Measurements from ENCODE around the gene C17orf107. TPM values are rescaled to one million over a fixed set of nuclear protein-coding genes. Genes with fewer than 3 reads are reported as not detected.
"Not testable (repeated sequence)": the region's sequence is repeated elsewhere in the genome, so short reads cannot be mapped to it uniquely, and the experiment has no call there.

Gene C17orf107
- polyA plus RNA-seq (ENCODE audit: insufficient read length in 3 of 3) = 1 to 10 TPM; 1.6 to 2.1 (median 1.8) TPM
- long read RNA-seq, donor 1 = 0 reads
- long read RNA-seq, donor 2, partial matches to known transcripts = 0 of 1 reads
- long read RNA-seq, donor 2, other reads (novel, unspliced or antisense) = 0 of 1 reads
- long read RNA-seq, donor 3 = 0 reads
- long read RNA-seq, donor 4, partial matches to known transcripts = 0 of 1 reads
- long read RNA-seq, donor 4, other reads (novel, unspliced or antisense) = 0 of 1 reads
- long read RNA-seq, donor 5 = 0 reads
- long read RNA-seq, donor 6, partial matches to known transcripts = 0 of 2 reads
- long read RNA-seq, donor 6, other reads (novel, unspliced or antisense) = 0 of 2 reads
- long read RNA-seq, donor 7 = 0 reads
- long read RNA-seq, donor 8 = 0 reads
- long read RNA-seq, donor 9, partial matches to known transcripts = 0 of 1 reads
- long read RNA-seq, donor 9, other reads (novel, unspliced or antisense) = 0 of 1 reads
- long read RNA-seq, donor 10 = 0 reads
- long read RNA-seq, donor 11 = 0 reads
- long read RNA-seq, donor 12, partial matches to known transcripts = 0 of 1 reads
- long read RNA-seq, donor 12, other reads (novel, unspliced or antisense) = 0 of 1 reads
- long read RNA-seq, donor 13, partial matches to known transcripts = 0 of 1 reads
- long read RNA-seq, donor 13, other reads (novel, unspliced or antisense) = 0 of 1 reads
- long read RNA-seq, donor 14 = 0 reads
- long read RNA-seq, donor 15 = 0 reads
- long read RNA-seq, donor 16 = 0 reads

DNA sequence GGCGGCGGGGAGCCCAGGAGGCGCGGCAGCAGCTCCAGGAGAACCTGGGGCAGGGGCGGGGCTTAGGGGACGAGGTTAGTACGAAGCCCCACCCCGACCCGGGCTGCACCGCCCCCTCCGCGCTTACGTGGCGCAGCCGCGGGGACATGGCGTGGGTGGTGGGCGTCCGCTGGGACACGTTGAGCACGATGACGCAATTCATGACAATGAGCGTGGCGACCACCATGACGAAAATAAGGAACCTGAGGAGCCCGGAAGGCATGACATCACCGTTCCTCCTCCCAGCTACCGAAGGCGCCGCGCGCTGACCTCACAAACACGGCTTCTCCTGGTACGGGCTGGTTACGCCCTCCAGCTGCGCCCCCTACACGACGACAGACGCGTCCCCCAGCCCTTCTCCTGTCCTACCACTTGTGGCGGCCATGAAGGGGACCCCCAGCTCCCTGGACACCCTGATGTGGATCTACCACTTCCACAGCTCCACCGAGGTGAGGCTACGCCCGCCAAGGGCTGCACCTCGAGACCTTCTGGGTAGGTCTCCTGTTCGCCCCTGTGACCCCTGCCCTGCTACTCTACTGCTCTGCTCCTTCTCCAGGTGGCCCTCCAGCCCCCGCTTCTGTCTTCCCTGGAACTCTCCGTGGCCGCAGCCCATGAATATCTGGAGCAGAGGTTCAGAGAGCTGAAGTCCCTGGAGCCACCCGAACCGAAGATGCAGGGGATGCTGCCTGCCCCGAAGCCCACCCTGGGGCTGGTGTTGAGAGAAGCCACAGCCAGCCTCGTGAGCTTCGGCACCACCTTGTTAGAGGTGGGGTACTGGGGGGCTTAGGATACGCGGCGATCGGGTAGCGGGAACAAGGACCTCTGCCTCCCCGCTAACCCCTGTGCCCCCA is at the start of gene C17orf107:
C17orf107 (plus strand) TSS at position 196 of the 890 bp plus-strand sequence; CDS start at position 423, 227 bp downstream.
- peak; percentile 77 for DNase-seq

DNA sequence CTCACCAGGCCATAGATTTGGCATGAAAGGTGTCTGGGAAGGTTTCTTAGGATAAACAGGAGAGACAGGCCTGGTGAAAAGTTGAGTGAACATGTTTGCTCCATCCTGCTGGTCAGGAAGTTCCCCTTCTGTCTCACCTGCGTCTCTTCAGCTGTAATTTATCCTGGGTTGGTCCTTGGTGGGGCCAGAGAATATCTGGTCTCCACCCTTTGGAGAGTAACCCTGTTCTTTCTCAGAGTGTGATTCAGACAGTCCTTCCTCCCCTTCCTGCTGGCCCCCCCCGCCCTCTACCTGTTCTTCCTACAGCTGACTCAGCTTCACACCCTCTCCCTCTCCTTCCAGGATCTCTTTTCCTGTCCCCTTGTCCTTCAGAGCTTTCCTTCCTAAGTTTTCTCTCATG is 49.1 kb upstream of the C17orf107 start:
- no peak for DNase-seq

DNA sequence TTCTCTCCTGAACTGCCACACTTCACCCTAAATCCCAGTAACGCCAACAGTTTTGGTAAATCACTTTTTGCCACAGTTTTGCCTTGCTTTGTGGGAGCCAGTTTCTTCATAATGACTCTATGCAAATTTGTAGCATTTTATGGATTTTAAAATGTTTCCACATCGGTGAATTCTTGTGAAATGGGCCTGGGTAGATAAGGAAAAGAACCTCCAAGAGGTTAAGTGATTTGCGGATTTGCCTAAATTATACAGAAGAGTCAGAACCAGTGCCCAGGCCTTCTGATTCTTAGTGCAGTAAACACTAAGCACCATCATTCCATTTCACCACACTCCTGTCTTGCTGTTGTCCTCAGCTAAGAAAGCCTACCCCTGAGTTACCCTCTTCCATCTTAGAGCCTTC is 48.3 kb upstream of the C17orf107 start:
- no peak for DNase-seq

DNA sequence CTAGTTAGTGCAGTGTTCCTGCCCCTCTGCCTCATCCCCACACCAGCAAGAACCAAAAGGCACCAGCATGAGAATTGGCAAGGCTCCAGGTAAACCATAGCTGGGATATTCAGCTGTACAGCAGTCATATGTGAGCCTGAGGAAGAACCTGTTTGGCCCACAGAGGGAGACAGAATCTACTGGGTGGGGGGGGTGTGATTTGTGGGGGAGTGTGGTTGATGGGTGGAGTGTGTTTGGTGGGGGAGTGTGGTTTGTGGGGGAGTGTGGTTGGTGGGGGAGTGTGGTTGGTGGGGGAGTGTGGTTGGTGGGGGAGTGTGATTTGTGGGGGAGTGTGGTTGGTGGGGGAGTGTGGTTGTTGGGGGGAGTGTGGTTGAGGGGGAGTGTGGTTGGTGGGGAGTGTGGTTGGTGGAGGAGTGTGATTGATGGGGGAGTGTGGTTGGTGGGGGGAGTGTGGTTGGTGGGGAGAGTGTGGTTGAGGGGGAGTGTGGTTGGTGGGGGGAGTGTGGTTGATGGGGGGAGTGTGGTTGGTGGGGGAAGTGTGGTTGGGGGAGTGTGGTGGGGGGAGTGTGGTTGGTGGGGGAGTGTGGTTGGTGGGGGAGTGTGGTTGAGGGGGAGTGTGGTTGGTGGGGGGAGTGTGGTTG is 46.6 kb upstream of the C17orf107 start:
- DNase-seq = no peak

DNA sequence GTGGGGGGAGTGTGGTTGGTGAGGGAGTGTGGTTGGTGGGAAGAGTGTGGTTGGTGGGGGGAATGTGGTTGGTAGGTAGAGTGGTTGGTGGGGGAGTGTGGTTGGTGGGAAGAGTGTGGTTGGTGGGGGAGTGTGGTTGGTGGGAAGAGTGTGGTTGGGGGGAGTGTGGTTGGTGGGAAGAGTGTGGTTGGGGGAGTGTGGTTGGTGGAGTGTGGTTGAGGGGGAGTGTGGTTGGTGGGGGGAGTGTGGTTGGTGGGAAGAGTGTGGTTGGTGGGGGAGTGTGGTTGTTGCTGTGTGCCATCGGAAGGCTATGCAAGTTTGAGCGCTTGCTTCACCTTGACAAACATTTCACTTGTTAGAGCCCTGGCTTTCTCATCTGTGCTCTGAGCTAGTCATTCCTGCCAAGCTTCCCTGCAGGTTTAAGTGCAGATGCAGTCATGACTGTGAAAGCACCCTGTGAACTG is 46.1 kb upstream of the C17orf107 start:
- no peak for DNase-seq

DNA sequence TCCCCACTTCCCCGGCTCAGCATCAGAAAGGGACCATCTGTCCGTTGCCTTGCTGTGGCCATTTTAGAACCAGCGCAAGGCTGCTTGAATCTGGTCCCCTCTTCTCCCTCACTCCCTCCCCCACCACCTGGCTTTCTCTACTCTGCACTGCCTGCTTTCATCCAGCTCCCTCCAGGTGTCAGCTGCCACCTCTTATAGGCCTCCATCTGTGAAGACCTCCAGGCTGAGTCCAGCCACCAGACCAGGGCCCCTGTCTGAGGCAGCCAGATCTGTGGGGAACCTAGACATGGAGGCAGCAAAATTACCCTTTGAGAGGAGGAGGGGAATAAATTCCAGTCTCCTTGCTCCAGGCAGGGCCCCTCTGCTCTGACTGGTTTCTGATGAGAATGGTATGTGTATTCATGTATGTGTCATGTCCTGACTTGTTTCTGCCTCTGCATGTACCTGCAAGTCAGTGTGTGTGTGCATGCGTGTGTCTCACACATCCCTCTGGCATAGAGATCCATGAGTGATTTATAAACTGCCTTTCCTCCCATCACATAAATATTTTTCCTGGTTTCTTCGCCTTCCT is 45.1 kb upstream of the C17orf107 start:
- DNase-seq = no peak

DNA sequence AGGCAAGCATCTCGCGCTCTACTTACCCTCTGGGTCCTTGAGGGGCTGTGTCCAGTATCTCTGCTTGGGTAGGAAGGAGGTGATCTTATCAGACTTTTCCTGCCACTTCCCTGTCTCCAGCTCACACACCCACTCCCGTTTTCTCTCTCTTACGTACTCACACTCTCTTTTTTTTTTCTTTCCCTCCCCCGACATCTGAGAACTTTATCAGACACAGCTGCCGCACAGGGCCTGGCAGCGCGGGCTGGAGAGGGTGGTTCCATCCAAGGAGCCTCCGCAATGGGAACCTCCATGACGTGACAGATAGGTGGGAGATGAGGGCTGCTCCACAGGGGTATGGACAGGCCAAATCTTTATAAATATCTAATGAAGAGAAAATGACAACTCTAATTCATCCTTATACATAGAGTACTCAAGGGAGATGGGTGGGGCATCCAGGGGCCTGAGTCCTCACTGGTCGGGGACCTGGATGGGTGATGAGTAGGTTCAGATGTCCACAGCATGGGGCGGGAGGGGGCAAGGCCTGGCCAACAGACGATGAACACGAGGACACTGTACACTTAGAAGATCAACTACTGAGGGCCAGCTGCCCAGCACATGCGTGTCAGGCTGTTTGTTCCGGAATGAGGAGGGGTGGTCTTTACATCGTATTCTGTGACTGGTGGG is 42.9 kb upstream of the C17orf107 start:
- no peak for DNase-seq

DNA sequence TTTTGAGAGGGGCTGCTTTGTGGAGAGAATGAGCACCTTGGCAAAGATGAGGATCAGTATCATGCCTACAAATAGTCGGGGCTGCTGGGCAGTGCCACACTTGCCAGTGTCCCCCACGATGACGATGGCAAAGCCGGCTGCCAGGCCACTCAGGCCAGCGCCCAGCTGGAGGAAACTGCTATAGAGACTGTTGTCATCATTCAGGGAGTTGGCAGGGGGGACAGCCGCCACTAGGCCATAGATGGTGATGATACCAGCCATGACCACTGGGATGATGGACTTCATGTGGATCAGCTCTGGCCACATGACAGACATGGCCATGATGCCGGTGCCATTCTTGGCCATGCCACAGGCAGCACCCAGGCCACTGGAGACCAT is 42.4 kb upstream of the C17orf107 start:
- DNase-seq = no peak

DNA sequence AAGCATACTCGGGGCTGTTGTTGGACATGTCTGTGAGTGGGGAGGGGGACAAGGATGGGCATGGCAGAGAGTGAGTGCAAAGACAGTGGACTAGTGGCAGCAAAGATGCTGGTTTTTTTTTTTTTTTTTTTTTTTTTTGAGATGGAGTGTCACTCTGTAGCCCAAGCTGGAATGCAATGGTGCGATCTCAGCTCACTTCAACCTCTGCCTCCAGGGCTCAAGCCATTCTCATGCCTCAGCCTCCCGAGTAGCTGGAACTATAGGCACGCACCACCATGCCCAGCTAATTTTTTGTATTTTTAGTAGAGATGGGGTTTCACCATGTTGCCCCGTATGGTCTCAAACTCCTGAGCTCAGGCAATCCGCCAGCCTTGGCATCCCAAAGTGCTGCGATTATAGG is 42.0 kb upstream of the C17orf107 start:
- DNase-seq = not testable (repeated sequence)

DNA sequence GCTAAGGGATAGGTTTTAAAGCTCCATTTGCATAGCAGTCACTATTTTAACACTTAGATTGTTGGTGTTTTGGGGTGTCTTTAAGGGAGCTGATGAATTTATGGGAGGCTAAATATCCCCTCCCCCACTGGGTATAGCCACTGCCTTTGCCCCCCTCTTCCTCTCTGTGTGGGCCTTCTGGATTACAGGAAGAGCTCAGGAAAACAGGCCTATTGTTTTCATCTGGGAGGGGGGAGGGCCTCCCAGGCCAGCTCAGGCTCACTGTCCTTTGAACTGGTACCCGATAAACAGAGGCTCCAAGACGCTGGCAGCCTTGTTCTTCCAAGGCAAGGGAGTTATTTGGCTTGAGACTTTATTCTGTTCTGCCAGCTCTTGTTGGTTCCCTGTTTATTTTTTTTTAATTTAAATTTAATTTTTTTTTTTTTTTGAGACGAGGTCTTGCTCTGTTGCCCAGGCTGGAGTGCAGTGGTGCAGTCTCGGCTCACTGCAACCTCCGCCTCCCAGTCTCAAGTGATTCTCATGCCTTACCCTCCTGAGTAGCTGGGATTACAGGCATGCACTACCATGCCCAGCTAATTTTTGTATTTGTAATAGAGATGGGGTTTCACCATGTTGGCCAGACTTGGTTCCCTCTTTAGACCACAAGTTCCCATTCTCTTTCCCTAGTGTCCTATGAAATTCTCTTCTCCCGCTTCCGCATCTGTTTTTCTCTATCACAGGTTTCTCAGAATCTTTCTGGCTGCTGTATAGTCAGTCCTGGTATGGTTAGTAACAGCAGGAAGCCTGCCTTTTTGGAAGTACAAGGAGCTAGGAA is 41.1 kb upstream of the C17orf107 start:
- no peak for DNase-seq

DNA sequence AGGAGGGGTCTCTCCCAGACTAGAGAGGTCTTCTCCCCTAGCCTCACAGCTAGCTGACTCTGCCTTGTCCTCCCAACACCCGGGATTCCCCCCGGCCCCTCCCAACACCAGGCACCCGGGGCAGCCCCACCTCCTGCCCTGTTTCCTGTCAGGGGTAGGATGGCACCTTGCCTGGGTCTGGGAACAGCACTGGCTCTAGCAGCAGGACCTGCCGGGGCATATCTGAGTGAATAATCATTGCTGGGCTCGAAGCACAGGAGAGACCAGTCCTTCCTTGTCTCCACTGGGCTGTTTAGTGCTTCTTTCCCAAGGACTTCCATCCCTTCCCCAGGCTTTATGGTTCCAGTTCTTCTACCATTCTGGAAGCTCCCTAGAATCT is 40.5 kb upstream of the C17orf107 start:
- DNase-seq = no peak

DNA sequence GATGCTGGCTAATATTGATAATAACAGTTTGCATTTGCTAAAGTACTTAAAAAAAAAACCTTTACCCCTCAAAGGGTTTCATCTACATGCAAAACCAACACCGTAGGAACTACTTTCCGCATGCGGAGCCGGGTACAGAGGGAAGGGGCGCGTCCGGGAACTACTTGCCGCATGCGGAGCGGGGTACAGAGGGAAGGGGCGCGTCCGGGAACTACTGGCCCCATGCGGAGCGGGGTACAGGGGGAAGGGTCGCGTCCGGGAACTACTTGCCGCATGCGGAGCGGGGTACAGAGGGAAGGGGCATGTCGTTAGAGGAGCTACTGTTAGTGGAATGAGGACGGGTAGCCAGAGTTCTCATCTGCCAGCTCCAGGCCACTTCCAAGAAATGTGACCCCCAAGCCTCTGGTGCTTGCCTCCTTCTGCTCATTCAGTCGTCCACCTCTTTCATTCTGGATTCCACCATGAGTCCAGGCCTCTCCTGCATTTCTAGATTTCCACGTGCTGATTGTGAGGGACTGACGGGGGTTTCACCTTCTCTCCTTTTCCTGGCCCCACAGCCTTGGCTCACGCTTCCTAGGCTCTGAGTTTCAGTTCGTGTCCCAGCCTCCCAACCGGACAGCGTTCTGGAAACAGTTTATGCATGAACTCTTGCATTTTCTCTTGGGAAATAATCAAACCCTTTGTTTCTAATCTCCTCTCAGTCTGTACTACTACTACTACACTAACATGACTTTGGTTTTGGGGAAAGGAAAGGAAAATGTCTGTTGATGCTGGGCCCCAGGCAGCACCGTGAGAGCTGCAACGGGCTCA is 39.3 kb upstream of the C17orf107 start:
- no peak for DNase-seq

DNA sequence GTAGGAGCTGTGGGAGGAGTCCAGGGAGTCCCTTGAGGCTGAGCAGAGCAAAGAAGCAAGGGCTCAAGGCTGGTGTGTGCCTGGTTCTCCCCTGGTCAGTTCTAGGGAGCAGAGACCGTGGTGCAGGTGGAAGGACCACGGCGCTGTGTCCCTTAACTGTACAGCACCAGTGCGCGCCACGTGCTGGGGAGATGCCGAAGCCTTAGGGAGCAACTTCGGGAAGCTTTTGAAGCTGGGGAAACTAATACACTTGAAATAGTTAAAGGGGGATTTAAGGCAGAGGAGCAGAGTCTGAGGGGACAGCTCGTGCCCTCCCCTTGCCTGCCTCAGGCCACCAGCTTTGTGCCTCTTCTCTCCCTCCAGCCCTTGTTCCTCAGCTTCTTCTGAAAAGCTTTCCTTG is 38.7 kb upstream of the C17orf107 start:
- no peak for DNase-seq

DNA sequence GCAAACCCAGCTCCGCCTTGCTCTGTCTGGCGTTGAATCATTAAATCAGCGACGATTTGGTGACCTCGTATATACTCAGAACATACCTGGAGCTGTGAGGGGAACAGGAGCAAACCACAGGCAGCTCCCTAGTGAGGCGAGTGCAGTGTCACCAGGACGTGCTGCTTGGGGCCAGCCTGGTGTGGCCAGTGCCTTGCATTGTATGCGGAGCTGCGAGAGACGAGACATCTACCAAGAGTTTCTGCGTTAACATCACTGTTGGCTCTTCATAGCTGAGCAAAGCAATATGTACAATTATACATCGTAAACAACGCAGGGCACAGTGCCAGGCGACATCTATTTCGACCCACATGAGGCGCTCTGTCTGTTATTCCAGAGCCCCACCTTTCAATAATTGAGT is 38.3 kb upstream of the C17orf107 start:
- DNase-seq = no peak

DNA sequence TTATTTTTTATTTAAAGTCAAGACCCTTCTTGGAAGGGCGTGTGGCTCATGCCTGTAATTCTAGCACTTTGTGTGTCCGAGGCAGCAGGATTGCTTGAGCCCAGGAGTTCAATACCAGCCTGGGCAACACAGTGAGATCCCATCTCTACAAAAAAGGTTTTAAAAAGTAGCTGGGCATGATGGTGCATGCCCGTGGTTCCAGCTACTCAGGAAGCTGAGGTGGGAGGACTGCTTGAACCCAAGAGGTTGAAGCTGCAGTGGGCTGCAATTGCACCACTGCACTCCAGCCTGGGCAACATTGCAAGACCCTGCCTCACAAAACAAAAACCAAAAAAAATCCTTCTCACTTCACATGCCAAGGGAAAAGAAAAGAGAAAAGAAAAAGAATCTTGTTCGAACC is 36.6 kb upstream of the C17orf107 start:
- DNase-seq = no peak

DNA sequence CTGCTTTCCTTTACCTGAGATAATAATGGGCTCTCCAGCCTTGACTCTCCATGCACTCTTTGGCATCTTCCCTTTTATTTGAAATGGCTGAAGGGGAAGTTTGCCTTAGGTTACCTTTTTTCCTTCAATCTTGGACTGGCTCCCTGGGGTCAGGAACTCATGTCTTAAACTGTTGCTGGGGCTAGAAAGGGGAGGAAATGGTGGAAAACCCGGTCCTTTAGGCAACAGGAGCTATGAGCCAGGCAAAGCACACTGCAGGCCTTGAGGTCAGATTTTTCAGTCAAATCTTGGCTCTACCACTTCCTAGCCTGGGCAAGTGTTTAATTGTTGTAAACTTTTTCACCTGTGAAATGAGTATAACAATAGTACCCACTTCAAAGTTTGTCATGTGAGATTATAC is 36.0 kb upstream of the C17orf107 start:
- no peak for DNase-seq

DNA sequence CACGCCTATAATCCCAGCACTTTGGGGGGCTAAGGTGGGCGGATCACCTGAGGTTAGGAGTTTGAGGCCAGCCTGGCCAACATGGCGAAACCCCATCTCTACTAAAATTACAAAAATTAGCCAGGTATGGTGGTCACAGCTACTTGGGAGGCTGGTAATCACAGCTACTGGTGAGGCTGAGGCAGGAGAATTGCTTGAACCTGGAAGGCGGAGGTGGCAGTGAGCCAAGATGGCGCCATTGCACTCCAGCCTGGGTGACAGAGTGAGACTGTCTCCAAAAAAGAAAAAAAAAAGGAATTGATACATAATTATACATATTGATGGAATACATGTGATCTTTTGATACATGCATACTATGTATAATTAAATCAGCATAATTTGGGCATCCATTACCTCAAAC is 31.8 kb upstream of the C17orf107 start:
- DNase-seq = not testable (repeated sequence)

DNA sequence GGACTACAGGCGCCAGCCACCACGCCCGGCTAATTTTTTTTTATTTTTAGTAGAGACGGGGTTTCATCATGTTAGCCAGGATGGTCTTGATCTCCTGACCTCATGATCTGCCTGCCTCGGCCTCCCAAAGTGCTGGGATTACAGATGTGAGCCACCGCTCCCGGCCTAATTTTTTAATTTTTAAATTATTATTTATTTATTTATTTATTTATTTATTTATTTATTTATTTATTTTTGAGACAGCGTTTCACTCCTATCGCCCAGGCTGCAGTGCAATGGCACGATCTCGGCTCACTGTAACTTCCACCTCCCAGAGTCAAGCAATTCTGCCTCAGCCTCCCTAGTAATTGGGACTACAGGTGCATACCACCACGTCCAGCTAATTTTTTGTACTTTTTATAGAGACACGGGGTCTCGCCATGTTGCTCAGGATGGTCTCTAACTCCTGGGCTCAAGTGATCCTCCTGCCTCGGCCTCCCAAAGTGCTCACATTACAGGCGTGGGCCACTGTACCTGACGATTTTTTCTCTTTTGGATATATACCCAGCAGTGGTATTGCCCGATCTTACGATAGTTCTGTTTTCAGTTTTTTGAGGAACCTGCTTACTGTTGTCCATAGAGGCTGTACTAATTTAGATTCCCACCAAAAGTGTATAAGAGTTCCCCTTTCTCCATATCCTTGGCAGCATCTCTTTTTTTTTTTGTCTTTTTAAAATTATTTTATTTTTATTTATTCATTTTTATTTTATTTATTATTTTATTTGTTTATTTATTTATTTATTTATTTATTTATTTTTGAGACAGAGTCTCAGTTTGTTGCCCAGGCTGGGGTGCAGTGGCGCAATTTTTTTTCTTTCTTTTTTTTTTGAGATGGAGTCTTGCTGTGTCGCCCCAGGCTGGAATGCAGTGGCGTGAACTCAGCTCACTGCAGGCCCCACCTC is 30.0 kb upstream of the C17orf107 start:
- not testable (repeated sequence) for DNase-seq
